H9 (cell line): ENCODE results near the gene SFXN2. TPM values are rescaled to one million over a fixed set of nuclear protein-coding genes. Genes with fewer than 3 reads are reported as not detected.

Source experiments
- DNase-seq: peaks from one replicate; pipeline ENCODE4 v3.0.0-alpha.2; 2017
- H2AFZ ChIP-seq: one replicate; pipeline ENCODE4 v1.6.1; 2013; ENCODE audit warnings: mild to moderate bottlenecking, low read length, control low read depth, moderate library complexity
- H2AK5ac ChIP-seq: 2 replicates; pipeline ENCODE4 v1.6.1; 2013; ENCODE audit warnings: low read length, control low read depth, mixed read lengths; ENCODE audit not compliant: insufficient read length
- H2BK120ac ChIP-seq: one replicate; pipeline ENCODE4 v1.6.1; 2013; ENCODE audit warnings: low read depth, mild to moderate bottlenecking, low read length, control low read depth, inconsistent platforms; ENCODE audit not compliant: poor library complexity, severe bottlenecking
- H2BK12ac ChIP-seq: 2 replicates; pipeline ENCODE4 v1.6.1; 2013; ENCODE audit warnings: low read length, control low read depth, mixed read lengths, low read depth; ENCODE audit not compliant: insufficient read length
- H2BK15ac ChIP-seq: 2 replicates; pipeline ENCODE4 v1.6.1; 2013; ENCODE audit warnings: low read depth, low read length, control low read depth
- H2BK20ac ChIP-seq: one replicate; pipeline ENCODE4 v1.6.1; 2013; ENCODE audit warnings: low read depth, mild to moderate bottlenecking, low read length, control low read depth, inconsistent platforms; ENCODE audit not compliant: poor library complexity, severe bottlenecking
- H2BK5ac ChIP-seq: 2 replicates; pipeline ENCODE4 v1.6.1; 2013; ENCODE audit warnings: low read length, control low read depth, mixed read lengths; ENCODE audit not compliant: insufficient read length
- H3K14ac ChIP-seq: 2 replicates; pipeline ENCODE4 v1.6.1; 2013; ENCODE audit warnings: low read length, control low read depth; ENCODE audit not compliant: insufficient read depth
- H3K18ac ChIP-seq: 2 replicates; pipeline ENCODE4 v1.6.1; 2013; ENCODE audit warnings: low read depth, mild to moderate bottlenecking, mixed read lengths, low read length, control low read depth; ENCODE audit not compliant: insufficient read length
- H3K23ac ChIP-seq: 2 replicates; pipeline ENCODE4 v1.6.1; 2013; ENCODE audit warnings: low read length, control low read depth, mixed read lengths, low read depth; ENCODE audit not compliant: insufficient read length
- H3K23me2 ChIP-seq: 2 replicates; pipeline ENCODE4 v1.6.1; 2013; ENCODE audit warnings: low read depth, mild to moderate bottlenecking, mixed read lengths, low read length, control low read depth; ENCODE audit not compliant: insufficient read length, poor library complexity, severe bottlenecking
- H3K27ac ChIP-seq: 2 replicates; pipeline ENCODE4 v1.5.1; 2013; ENCODE audit warnings: low read length, control low read depth, mixed read lengths, low read depth; ENCODE audit not compliant: insufficient read length
- H3K27me3 ChIP-seq: 2 replicates; pipeline ENCODE4 v1.6.1; 2013; ENCODE audit warnings: low read length, control low read depth, inconsistent platforms; ENCODE audit not compliant: insufficient read depth
- H3K4ac ChIP-seq: 2 replicates; pipeline ENCODE4 v1.6.1; 2013; ENCODE audit warnings: low read depth, mild to moderate bottlenecking, control low read depth, inconsistent platforms, low read length, moderate library complexity
- H3K4me1 ChIP-seq: 2 replicates; pipeline ENCODE4 v1.6.1; 2013; ENCODE audit warnings: low read length, control low read depth, inconsistent platforms; ENCODE audit not compliant: insufficient read depth
- H3K4me2 ChIP-seq: 2 replicates; pipeline ENCODE4 v1.6.1; 2013; ENCODE audit warnings: low read length, control low read depth, mixed read lengths; ENCODE audit not compliant: insufficient read length, insufficient read depth
- H3K56ac ChIP-seq: 2 replicates; pipeline ENCODE4 v1.6.1; 2013; ENCODE audit warnings: low read depth, mild to moderate bottlenecking, mixed read lengths, low read length, control low read depth; ENCODE audit not compliant: insufficient read length
- H3K79me1 ChIP-seq: 2 replicates; pipeline ENCODE4 v1.6.1; 2013; ENCODE audit warnings: low read depth, mild to moderate bottlenecking, moderate library complexity, low read length, control low read depth, inconsistent platforms; ENCODE audit not compliant: insufficient read depth, poor library complexity, severe bottlenecking
- H3K79me2 ChIP-seq: 2 replicates; pipeline ENCODE4 v1.6.1; 2013; ENCODE audit warnings: low read length, control low read depth, inconsistent platforms; ENCODE audit not compliant: insufficient read depth
- H3K9ac ChIP-seq: 2 replicates; pipeline ENCODE4 v1.6.1; 2013; ENCODE audit warnings: low read length, control low read depth, mixed read lengths; ENCODE audit not compliant: insufficient read length; ENCODE audit errors: extremely low read depth
- H3K9me3 ChIP-seq: one replicate; pipeline ENCODE4 v1.6.1; 2013; ENCODE audit warnings: low read depth, low read length, inconsistent platforms; ENCODE audit not compliant: control insufficient read depth
- H3T11ph ChIP-seq: one replicate; pipeline ENCODE4 v1.6.1; 2013; ENCODE audit warnings: mild to moderate bottlenecking, low read length, control low read depth, inconsistent platforms
- H4K20me1 ChIP-seq: one replicate; pipeline ENCODE4 v1.6.1; 2013; ENCODE audit not compliant: control insufficient read depth, insufficient read length, insufficient read depth
- H4K5ac ChIP-seq: 2 replicates; pipeline ENCODE4 v1.6.1; 2013; ENCODE audit warnings: low read depth, mild to moderate bottlenecking, mixed read lengths, low read length, control low read depth; ENCODE audit not compliant: insufficient read length
- H4K8ac ChIP-seq: replicated peaks from 2 replicates; pipeline ENCODE4 v1.6.1; 2013; ENCODE audit warnings: low read length, control low read depth, mixed read lengths, low read depth; ENCODE audit not compliant: insufficient read length
- H4K91ac ChIP-seq: 2 replicates; pipeline ENCODE4 v1.6.1; 2013; ENCODE audit warnings: low read depth, mild to moderate bottlenecking, moderate library complexity, mixed read lengths, low read length, control low read depth; ENCODE audit not compliant: insufficient read length
- H3K27ac Mint-ChIP-seq, 3 experiments: 2 replicates in 2 of 3; 3 replicates in 1 of 3; pipeline ENCODE4 v1.8.0; 2020 to 2021; ENCODE audit warnings: mixed read lengths in 3 of 3, mild to moderate bottlenecking in 1 of 3, moderate library complexity in 1 of 3
- H3K27me3 Mint-ChIP-seq: 2 replicates; pipeline ENCODE4 v1.8.0; 2021; ENCODE audit warnings: low read depth, mild to moderate bottlenecking, moderate library complexity, mixed read lengths
- H3K36me3 Mint-ChIP-seq, 3 experiments: 2 replicates in 2 of 3; 3 replicates in 1 of 3; pipeline ENCODE4 v1.8.0; 2020 to 2021; ENCODE audit warnings: low read depth in 3 of 3, mixed read lengths in 3 of 3; ENCODE audit not compliant: insufficient read depth in 1 of 3
- H3K4me1 Mint-ChIP-seq, 2 experiments: 2 replicates each; pipeline ENCODE4 v1.8.0; 2020; ENCODE audit warnings: mixed read lengths in 2 of 2
- H3K4me3 Mint-ChIP-seq, 2 experiments: 2 replicates in 1 of 2; 3 replicates in 1 of 2; pipeline ENCODE4 v1.8.0; 2020 to 2021; ENCODE audit warnings: mild to moderate bottlenecking in 2 of 2, mixed read lengths in 2 of 2, moderate library complexity in 1 of 2
- H3K9me3 Mint-ChIP-seq, 2 experiments: 2 replicates in 1 of 2; 3 replicates in 1 of 2; pipeline ENCODE4 v1.8.0; 2020; ENCODE audit warnings: mild to moderate bottlenecking in 2 of 2, mixed read lengths in 2 of 2, moderate library complexity in 1 of 2
- WGBS: extraction: QIAGEN DNeasy Blood & Tissue Kit; methylation state at CpG from one replicate; pipeline ENCODE4 v1.1.7; 2013; ENCODE audit warnings: missing lambda C conversion rate, low lambda C conversion rate, mixed read lengths; ENCODE audit not compliant: insufficient read length; ENCODE audit errors: extremely low coverage; 5-methylcytosine and 5-hydroxymethylcytosine counted together
- total RNA-seq: library from RNA; stranded (reverse); gene quantifications from 2 replicates; pipeline ENCODE4 v1.2.1, GENCODE V29; 2021
- TF ChIP-seq, protein P1 (sequence below): fragments of 200-600 bp; sonication (generic); conservative IDR thresholded peaks from 3 replicates; pipeline ENCODE4 v1.8.0; 2021; ENCODE audit warnings: antibody characterized with exemption, mild to moderate bottlenecking

Gene SFXN2
- total RNA-seq, 1 experiment from 2014 or later, result 34.7 TPM

GRCh38 chr10:102775201-102775934 is 60.9 kb downstream of the SFXN2 start:
- H2BK120ac ChIP-seq, result no peak overlapping the region
- Mint-ChIP-seq H3K4me1 (peaks cover 42 to 45% of the 10 kb centered on the region in 2 experiments), H3K4me3 (peak overlapping the region in 1 of 2 experiments; percentile 9; a peak in 1 of 5 replicates)

More at GRCh38 chr10:102775201-102775934, 60.9 kb downstream of the SFXN2 start:
- Histone ChIP-seq H3K14ac (peak overlapping the region; percentile 22; the same call in 1 of the 2 replicates), H3K18ac (no peak overlapping the region), H3K4ac (no peak overlapping the region), H4K20me1 (no peaks in the 10 kb centered on the region), H3K79me2 (no peaks in the 10 kb centered on the region), H3K9ac (no peak overlapping the region), H3K27ac (no peak overlapping the region), H3K56ac (no peak overlapping the region), H3K9me3 (no peaks in the 10 kb centered on the region), H2BK5ac (no peak overlapping the region), H3K79me1 (no peaks in the 10 kb centered on the region), H4K5ac (no peak overlapping the region), H2AFZ (no peak overlapping the region), H2AK5ac (no peak overlapping the region), H3K4me2 (no peak overlapping the region), H3K23me2 (no peaks in the 10 kb centered on the region), H2BK20ac (no peak overlapping the region), H3K27me3 (no peaks in the 10 kb centered on the region; the same call in 1 of the 2 replicates), H4K91ac (no peak overlapping the region), H4K8ac (no peak overlapping the region), H2BK15ac (no peak overlapping the region), H3K4me1 (peaks cover 24% of the 10 kb centered on the region; the same call in 1 of the 2 replicates), H3K23ac (no peak overlapping the region), H3T11ph (no peak overlapping the region), H2BK12ac (peak overlapping the region; percentile 32)
- no peak for DNase-seq
- no peaks in the 10 kb centered on the region for H3K36me3 Mint-ChIP-seq
- no peaks in the 10 kb centered on the region for H3K9me3 Mint-ChIP-seq
- TF ChIP-seq, protein P1, sequence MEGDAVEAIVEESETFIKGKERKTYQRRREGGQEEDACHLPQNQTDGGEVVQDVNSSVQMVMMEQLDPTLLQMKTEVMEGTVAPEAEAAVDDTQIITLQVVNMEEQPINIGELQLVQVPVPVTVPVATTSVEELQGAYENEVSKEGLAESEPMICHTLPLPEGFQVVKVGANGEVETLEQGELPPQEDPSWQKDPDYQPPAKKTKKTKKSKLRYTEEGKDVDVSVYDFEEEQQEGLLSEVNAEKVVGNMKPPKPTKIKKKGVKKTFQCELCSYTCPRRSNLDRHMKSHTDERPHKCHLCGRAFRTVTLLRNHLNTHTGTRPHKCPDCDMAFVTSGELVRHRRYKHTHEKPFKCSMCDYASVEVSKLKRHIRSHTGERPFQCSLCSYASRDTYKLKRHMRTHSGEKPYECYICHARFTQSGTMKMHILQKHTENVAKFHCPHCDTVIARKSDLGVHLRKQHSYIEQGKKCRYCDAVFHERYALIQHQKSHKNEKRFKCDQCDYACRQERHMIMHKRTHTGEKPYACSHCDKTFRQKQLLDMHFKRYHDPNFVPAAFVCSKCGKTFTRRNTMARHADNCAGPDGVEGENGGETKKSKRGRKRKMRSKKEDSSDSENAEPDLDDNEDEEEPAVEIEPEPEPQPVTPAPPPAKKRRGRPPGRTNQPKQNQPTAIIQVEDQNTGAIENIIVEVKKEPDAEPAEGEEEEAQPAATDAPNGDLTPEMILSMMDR, result no peak
- no CpG with 5 or more reads among the region's 16 CpGs for WGBS
- H3K27me3 Mint-ChIP-seq, result no peaks in the 10 kb centered on the region; the same call in 1 of the 2 replicates
- peak overlapping the region in 1 of 3 experiments; percentile 4; a peak in 1 of 7 replicates for H3K27ac Mint-ChIP-seq
